Motor neuron (in vitro differentiated cells): ENCODE results near the gene LRRFIP2. TPM values are rescaled to one million over a fixed set of nuclear protein-coding genes. Genes with fewer than 3 reads are reported as not detected.

Experiments used
- ATAC-seq, 8 experiments: fragments of 200-7000 bp; cut with Tn5 transposase; replicated peaks in 6 of 8; 2 replicates each; pipeline ENCODE4 v1.8.0; 2021; ENCODE audit warnings: mild to moderate bottlenecking in 8 of 8, moderate library complexity in 8 of 8
- H3K27ac ChIP-seq, 2 donors: fragments of 250-450 bp; sonication (Bioruptor Pico); 2 replicates each; pipeline ENCODE4 v1.9.0; 2021; ENCODE audit warnings: antibody characterized with exemption in 2 of 2, mild to moderate bottlenecking in 2 of 2, moderate library complexity in 1 of 2
- H3K4me1 ChIP-seq, 2 donors: fragments of 250-450 bp; sonication (Bioruptor Pico); replicated peaks in 1 of 2; 2 replicates each; pipeline ENCODE4 v1.6.1; 2021; ENCODE audit warnings: antibody characterized with exemption in 2 of 2, mild to moderate bottlenecking in 2 of 2, moderate library complexity in 1 of 2
- H3K4me3 ChIP-seq, 5 donors: fragments of 250-450 bp; sonication (Bioruptor Pico); 2 replicates each; pipeline ENCODE4 v1.9.0; 2021; ENCODE audit warnings: antibody characterized with exemption in 5 of 5, mild to moderate bottlenecking in 5 of 5, moderate library complexity in 4 of 5
- WGBS, 10 experiments: fragments of 450-650 bp; shearing (Covaris generic); methylation state at CpG; one replicate each; pipeline ENCODE4 v1.0.0; 2022; 5-methylcytosine and 5-hydroxymethylcytosine counted together
- in situ Hi-C, 9 experiments: fragments of 400-800 bp; cut with MboI; loops; one replicate each; pipeline ENCODE4 v1.15.0; 2021; ENCODE audit warnings: low sequenced_read_pairs in 9 of 9, low pct_unique_long_range_greater_than_20kb in 2 of 9; ENCODE audit not compliant: unreplicated experiment in 9 of 9
- total RNA-seq, 8 experiments: library from RNA; unstranded; fragments of 300-600 nt; gene quantifications; 2 replicates each; pipeline versions ENCODE4 v1.2.3 to v1.2.4, GENCODE V29; 2022

Gene LRRFIP2
- total RNA-seq, 8 experiments from 2014 or later, result 29.6 to 57.9 (median 42.7) TPM

- H3K27ac ChIP-seq, result no peak overlapping the region
Observed at GRCh38 chr3:37016903-37017302, 157.5 kb downstream of the LRRFIP2 start.

GRCh38 chr3:37015642-37016041 is 158.7 kb downstream of the LRRFIP2 start:
- Histone ChIP-seq H3K27ac (no peak overlapping the region), H3K4me3 (no peak overlapping the region), H3K4me1 (peaks cover 0 to 4% of the 10 kb centered on the region in 2 donors)
- 48 to 100% (median 75%) methylated on average over 2 to 3 of the region's 5 CpGs; no CpG with 5 or more reads in 6 of the 10 experiments for WGBS, 10 experiments
- in situ Hi-C loops, result no loop called here
- ATAC-seq, result peak in 2 of 8 experiments; percentile 73 to 82

More at GRCh38 chr3:37016903-37017302, 157.5 kb downstream of the LRRFIP2 start:
- ATAC-seq, result no peak
- WGBS, 10 experiments, result no CpG with 5 or more reads among the region's 8 CpGs
- Histone ChIP-seq H3K4me3 (no peak overlapping the region), H3K4me1 (peaks cover 0 to 4% of the 10 kb centered on the region in 2 donors)
- in situ Hi-C loops, result no loop called here

GRCh38 chr3:37014620-37015019 is 159.8 kb downstream of the LRRFIP2 start:
- Histone ChIP-seq H3K4me3 (no peak overlapping the region), H3K4me1 (peaks cover 0 to 4% of the 10 kb centered on the region in 2 donors), H3K27ac (no peak overlapping the region)
- no peak for ATAC-seq
- 67 to 100% (median 94%) methylated on average over 1 to 2 of the region's 2 CpGs; no CpG with 5 or more reads in 1 of the 10 experiments for WGBS, 10 experiments
- in situ Hi-C loops, result no loop called here

Other genes with a start within 250 kb of the LRRFIP2 start
- 10 to 100 TPM in 1 of 8 experiments, 1 to 10 TPM in 4, under 1 TPM in 3; 0.37 to 22.8 (median 2.0) TPM for gene TRANK1, start 229.5 kb downstream of the LRRFIP2 start, total RNA-seq
- gene EPM2AIP1, start 181.5 kb downstream of the LRRFIP2 start, total RNA-seq, result 10 to 100 TPM in 7 of 8 experiments, 1 to 10 TPM in 1; 6.5 to 34.9 (median 23.4) TPM
- 10 to 100 TPM; 17.4 to 53.3 (median 47.6) TPM for gene MLH1, start 181.1 kb downstream of the LRRFIP2 start, total RNA-seq
- 10 to 100 TPM; 32.0 to 87.0 (median 64.8) TPM for gene GOLGA4, start 68.7 kb upstream of the LRRFIP2 start, total RNA-seq